ENCODE results near the gene SORCS1. TPM values are rescaled to one million over a fixed set of nuclear protein-coding genes. Genes with fewer than 3 reads are reported as not detected.

The SORCS1 gene
- total and polyA plus RNA-seq, 2 experiments from 2014 or later = 2.9 to 8.9 TPM

DNA sequence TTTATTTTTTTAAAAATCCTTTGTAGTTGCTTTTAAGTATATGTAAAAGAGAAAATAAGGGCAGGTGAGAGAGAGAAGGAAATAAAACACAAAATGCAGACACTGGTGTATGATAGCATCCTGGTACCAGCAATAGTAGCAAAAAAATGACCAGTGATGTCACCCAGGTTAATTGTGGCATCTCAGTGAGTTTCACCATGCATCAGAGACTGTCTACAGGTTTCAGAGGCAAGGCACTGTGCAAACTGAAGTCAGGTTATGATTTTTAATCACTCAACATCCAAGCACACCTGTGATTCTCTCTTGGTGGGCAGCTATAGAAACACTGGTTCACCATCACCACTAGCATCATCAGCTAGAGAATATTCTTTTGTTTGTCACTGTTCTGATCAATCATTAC, 509.3 kb downstream of the SORCS1 start:
- H3K36me3 Mint-ChIP-seq (ENCODE audit: low read depth) = no peaks in the 10 kb centered on the region

DNA sequence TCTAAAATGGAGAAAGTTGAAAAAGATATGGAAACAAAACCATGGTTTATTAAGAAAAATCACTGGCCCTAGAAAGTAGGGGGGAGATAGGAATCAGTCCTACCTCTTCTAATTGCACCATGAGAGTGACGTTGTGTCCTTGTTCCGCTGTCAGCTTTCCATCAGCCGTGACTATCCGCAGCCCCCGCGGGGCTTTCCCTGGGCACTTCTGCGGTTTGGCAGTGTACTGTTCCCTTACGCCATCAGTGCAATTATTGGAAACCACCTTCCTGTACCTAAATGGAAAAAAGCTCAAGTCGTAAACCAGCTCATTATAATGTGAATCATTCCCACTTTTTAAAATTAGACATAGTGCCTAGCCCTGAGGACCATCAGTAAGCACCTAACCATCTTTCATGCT, 512.2 kb downstream of the SORCS1 start:
- Mint-ChIP-seq H3K36me3 (ENCODE audit: low read depth) (no peaks in the 10 kb centered on the region), H3K4me3 (no peak overlapping the region), H3K27ac (no peak overlapping the region), H3K9me3 (no peaks in the 10 kb centered on the region), H3K27me3 (ENCODE audit: insufficient read depth, low read depth, poor library complexity) (peaks cover 3% of the 10 kb centered on the region), H3K4me1 (peaks cover 11% of the 10 kb centered on the region)
- no peaks in the 10 kb centered on the region for H3K9me2 ChIP-seq (ENCODE audit: insufficient read depth)
- H3K4me3 ChIP-seq = no peak overlapping the region
- H3K4me1 ChIP-seq (ENCODE audit: insufficient read depth) = peaks cover 11% of the 10 kb centered on the region; the same call in 1 of the 2 replicates
- DNase-seq (ENCODE audit: low spot score) = no peak
- H2AFZ ChIP-seq = no peak overlapping the region
- ATAC-seq = no peak
- no peaks in the 10 kb centered on the region for H3K79me2 ChIP-seq (replicated peaks; ENCODE audit: insufficient read depth)
- H3K27me3 ChIP-seq (ENCODE audit: insufficient read depth) = no peaks in the 10 kb centered on the region
- H3K36me3 ChIP-seq (ENCODE audit: insufficient read depth) = no peaks in the 10 kb centered on the region
- no peaks in the 10 kb centered on the region for H3F3A ChIP-seq (replicated peaks; ENCODE audit: low read depth)
- H3K27ac ChIP-seq (ENCODE audit: low read depth) = no peak overlapping the region
- no peak overlapping the region for H3K4me2 ChIP-seq
- no peaks in the 10 kb centered on the region for H4K20me1 ChIP-seq (replicated peaks; ENCODE audit: insufficient read depth)
- TF ChIP-seq ZNF114 (CRISPR knock-in tag; IDR thresholded peaks at IDR 0.05) = no peak
- no peak for TF ChIP-seq EZH2 (IDR thresholded peaks at IDR 0.05; ENCODE audit: low read depth, unreplicated experiment)
- no peak for TF ChIP-seq CREB1 (CRISPR knock-in tag; IDR thresholded peaks at IDR 0.05; ENCODE audit: low read depth)
- no peak for TF ChIP-seq ZNF331 (CRISPR knock-in tag; IDR thresholded peaks at IDR 0.05; ENCODE audit: low read depth)
- TF ChIP-seq REST (IDR thresholded peaks at IDR 0.05; ENCODE audit: unreplicated experiment) = no peak
- no peak for TF ChIP-seq JUNB (IDR thresholded peaks at IDR 0.05; ENCODE audit: unreplicated experiment)
- TF ChIP-seq STAT1 (IDR thresholded peaks at IDR 0.05; ENCODE audit: unreplicated experiment) = no peak
- TF ChIP-seq, protein P1, sequence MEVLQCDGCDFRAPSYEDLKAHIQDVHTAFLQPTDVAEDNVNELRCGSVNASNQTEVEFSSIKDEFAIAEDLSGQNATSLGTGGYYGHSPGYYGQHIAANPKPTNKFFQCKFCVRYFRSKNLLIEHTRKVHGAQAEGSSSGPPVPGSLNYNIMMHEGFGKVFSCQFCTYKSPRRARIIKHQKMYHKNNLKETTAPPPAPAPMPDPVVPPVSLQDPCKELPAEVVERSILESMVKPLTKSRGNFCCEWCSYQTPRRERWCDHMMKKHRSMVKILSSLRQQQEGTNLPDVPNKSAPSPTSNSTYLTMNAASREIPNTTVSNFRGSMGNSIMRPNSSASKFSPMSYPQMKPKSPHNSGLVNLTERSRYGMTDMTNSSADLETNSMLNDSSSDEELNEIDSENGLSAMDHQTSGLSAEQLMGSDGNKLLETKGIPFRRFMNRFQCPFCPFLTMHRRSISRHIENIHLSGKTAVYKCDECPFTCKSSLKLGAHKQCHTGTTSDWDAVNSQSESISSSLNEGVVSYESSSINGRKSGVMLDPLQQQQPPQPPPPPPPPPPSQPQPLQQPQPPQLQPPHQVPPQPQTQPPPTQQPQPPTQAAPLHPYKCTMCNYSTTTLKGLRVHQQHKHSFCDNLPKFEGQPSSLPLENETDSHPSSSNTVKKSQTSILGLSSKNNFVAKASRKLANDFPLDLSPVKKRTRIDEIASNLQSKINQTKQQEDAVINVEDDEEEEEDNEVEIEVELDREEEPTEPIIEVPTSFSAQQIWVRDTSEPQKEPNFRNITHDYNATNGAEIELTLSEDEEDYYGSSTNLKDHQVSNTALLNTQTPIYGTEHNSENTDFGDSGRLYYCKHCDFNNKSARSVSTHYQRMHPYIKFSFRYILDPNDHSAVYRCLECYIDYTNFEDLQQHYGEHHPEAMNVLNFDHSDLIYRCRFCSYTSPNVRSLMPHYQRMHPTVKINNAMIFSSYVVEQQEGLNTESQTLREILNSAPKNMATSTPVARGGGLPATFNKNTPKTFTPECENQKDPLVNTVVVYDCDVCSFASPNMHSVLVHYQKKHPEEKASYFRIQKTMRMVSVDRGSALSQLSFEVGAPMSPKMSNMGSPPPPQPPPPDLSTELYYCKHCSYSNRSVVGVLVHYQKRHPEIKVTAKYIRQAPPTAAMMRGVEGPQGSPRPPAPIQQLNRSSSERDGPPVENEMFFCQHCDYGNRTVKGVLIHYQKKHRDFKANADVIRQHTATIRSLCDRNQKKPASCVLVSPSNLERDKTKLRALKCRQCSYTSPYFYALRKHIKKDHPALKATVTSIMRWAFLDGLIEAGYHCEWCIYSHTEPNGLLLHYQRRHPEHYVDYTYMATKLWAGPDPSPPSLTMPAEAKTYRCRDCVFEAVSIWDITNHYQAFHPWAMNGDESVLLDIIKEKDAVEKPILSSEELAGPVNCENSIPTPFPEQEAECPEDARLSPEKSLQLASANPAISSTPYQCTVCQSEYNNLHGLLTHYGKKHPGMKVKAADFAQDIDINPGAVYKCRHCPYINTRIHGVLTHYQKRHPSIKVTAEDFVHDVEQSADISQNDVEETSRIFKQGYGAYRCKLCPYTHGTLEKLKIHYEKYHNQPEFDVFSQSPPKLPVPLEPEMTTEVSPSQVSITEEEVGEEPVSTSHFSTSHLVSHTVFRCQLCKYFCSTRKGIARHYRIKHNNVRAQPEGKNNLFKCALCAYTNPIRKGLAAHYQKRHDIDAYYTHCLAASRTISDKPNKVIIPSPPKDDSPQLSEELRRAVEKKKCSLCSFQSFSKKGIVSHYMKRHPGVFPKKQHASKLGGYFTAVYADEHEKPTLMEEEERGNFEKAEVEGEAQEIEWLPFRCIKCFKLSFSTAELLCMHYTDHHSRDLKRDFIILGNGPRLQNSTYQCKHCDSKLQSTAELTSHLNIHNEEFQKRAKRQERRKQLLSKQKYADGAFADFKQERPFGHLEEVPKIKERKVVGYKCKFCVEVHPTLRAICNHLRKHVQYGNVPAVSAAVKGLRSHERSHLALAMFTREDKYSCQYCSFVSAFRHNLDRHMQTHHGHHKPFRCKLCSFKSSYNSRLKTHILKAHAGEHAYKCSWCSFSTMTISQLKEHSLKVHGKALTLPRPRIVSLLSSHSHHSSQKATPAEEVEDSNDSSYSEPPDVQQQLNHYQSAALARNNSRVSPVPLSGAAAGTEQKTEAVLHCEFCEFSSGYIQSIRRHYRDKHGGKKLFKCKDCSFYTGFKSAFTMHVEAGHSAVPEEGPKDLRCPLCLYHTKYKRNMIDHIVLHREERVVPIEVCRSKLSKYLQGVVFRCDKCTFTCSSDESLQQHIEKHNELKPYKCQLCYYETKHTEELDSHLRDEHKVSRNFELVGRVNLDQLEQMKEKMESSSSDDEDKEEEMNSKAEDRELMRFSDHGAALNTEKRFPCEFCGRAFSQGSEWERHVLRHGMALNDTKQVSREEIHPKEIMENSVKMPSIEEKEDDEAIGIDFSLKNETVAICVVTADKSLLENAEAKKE (CRISPR knock-in tag; IDR thresholded peaks at IDR 0.05) = no peak

More for the DNA sequence above, 509.3 kb downstream of the SORCS1 start:
- Mint-ChIP-seq H3K9me3 (no peaks in the 10 kb centered on the region), H3K4me3 (no peak overlapping the region), H3K27me3 (ENCODE audit: insufficient read depth, low read depth, poor library complexity) (no peaks in the 10 kb centered on the region), H3K27ac (no peak overlapping the region), H3K4me1 (peaks cover 3% of the 10 kb centered on the region; the same call in 1 of the 3 replicates)
- Histone ChIP-seq H3K27me3 (ENCODE audit: insufficient read depth) (no peaks in the 10 kb centered on the region), H3K4me2 (no peak overlapping the region), H3K79me2 (replicated peaks; ENCODE audit: insufficient read depth) (no peaks in the 10 kb centered on the region), H4K20me1 (replicated peaks; ENCODE audit: insufficient read depth) (no peaks in the 10 kb centered on the region), H3K4me1 (ENCODE audit: insufficient read depth) (peaks cover 11% of the 10 kb centered on the region; the same call in 1 of the 2 replicates), H3F3A (replicated peaks; ENCODE audit: low read depth) (no peaks in the 10 kb centered on the region), H2AFZ (no peak overlapping the region), H3K9me2 (ENCODE audit: insufficient read depth) (no peaks in the 10 kb centered on the region), H3K27ac (ENCODE audit: low read depth) (no peak overlapping the region), H3K36me3 (ENCODE audit: insufficient read depth) (no peaks in the 10 kb centered on the region), H3K4me3 (no peak overlapping the region)
- ATAC-seq (no peak), DNase-seq (ENCODE audit: low spot score) (no peak)
- no peak for TF ChIP-seq ZNF331 (CRISPR knock-in tag; IDR thresholded peaks at IDR 0.05; ENCODE audit: low read depth)
- no peak for TF ChIP-seq ETS1 (IDR thresholded peaks at IDR 0.05)
- no peak for TF ChIP-seq ZNF114 (CRISPR knock-in tag; IDR thresholded peaks at IDR 0.05)
- TF ChIP-seq EZH2phosphoT487 (IDR thresholded peaks at IDR 0.05; ENCODE audit: unreplicated experiment) = no peak
- TF ChIP-seq JUNB (IDR thresholded peaks at IDR 0.05; ENCODE audit: unreplicated experiment) = no peak
- TF ChIP-seq EZH2 (IDR thresholded peaks at IDR 0.05; ENCODE audit: low read depth, unreplicated experiment) = no peak

Data from GM23338 (cell line).